B cell (primary cell): ENCODE data around the gene EDARADD.

Source experiments
- EZH2 ChIP-seq: IDR thresholded peaks from 2 replicates; pipeline ENCODE4 v1.6.1; 2012; ENCODE audit warnings: borderline replicate concordance, low read depth, mild to moderate bottlenecking, moderate library complexity, low read length; ENCODE audit not compliant: insufficient read depth, poor library complexity, severe bottlenecking
- TF ChIP-seq, protein P1 (sequence below): fragments of 200-600 bp; IDR thresholded peaks from one replicate; pipeline ENCODE4 v1.8.0; 2022; ENCODE audit warnings: antibody characterized with exemption, mild to moderate bottlenecking

GRCh38 chr1:236472850-236473788 lies 79.0 kb downstream of the EDARADD start:
- TF ChIP-seq, protein P1, sequence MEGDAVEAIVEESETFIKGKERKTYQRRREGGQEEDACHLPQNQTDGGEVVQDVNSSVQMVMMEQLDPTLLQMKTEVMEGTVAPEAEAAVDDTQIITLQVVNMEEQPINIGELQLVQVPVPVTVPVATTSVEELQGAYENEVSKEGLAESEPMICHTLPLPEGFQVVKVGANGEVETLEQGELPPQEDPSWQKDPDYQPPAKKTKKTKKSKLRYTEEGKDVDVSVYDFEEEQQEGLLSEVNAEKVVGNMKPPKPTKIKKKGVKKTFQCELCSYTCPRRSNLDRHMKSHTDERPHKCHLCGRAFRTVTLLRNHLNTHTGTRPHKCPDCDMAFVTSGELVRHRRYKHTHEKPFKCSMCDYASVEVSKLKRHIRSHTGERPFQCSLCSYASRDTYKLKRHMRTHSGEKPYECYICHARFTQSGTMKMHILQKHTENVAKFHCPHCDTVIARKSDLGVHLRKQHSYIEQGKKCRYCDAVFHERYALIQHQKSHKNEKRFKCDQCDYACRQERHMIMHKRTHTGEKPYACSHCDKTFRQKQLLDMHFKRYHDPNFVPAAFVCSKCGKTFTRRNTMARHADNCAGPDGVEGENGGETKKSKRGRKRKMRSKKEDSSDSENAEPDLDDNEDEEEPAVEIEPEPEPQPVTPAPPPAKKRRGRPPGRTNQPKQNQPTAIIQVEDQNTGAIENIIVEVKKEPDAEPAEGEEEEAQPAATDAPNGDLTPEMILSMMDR = no peak
- TF ChIP-seq EZH2 = no peak
